HG02970 (cell line): ENCODE results near the gene DSTN.

Experiments
- ATAC-seq: cut with Tn5 transposase; IDR thresholded peaks from one replicate; pipeline ENCODE4 v1.9.1; 2021; ENCODE audit warnings: mild to moderate bottlenecking, moderate library complexity, moderate number of reproducible peaks; ENCODE audit not compliant: unreplicated experiment, low FRiP score

Gene DSTN

GRCh38 chr20:17646209-17646960 lies 76.5 kb downstream of the DSTN start:
- ATAC-seq, result no peak

- ATAC-seq, result no peak
Measured at GRCh38 chr20:17646961-17647301, 77.1 kb downstream of the DSTN start.

- ATAC-seq, result no peak
Measured at GRCh38 chr20:17647391-17648314, 77.8 kb downstream of the DSTN start.

GRCh38 chr20:17648315-17648646 lies 78.4 kb downstream of the DSTN start:
- no peak for ATAC-seq

- ATAC-seq, result no peak
Measured at GRCh38 chr20:17648791-17649730, 79.2 kb downstream of the DSTN start.

GRCh38 chr20:17650301-17651128 lies 80.6 kb downstream of the DSTN start:
- ATAC-seq, result no peak

GRCh38 chr20:17651129-17651759 lies 81.4 kb downstream of the DSTN start:
- no peak for ATAC-seq

- ATAC-seq, result no peak
Measured at GRCh38 chr20:17651760-17652388, 82.0 kb downstream of the DSTN start.

GRCh38 chr20:17652411-17652810 lies 82.5 kb downstream of the DSTN start:
- no peak for ATAC-seq

- no peak for ATAC-seq
Measured at GRCh38 chr20:17653835-17654648, 84.2 kb downstream of the DSTN start.

- no peak for ATAC-seq
Measured at GRCh38 chr20:17654649-17655285, 84.9 kb downstream of the DSTN start.

- ATAC-seq, result no peak
Measured at GRCh38 chr20:17655286-17655651, 85.4 kb downstream of the DSTN start.

- no peak for ATAC-seq
Measured at GRCh38 chr20:17655865-17656479, 86.1 kb downstream of the DSTN start.

GRCh38 chr20:17657079-17657825 lies 87.4 kb downstream of the DSTN start:
- ATAC-seq, result no peak

- no peak for ATAC-seq
Measured at GRCh38 chr20:17657898-17658647, 88.2 kb downstream of the DSTN start.

GRCh38 chr20:17658648-17658993 lies 88.7 kb downstream of the DSTN start:
- no peak for ATAC-seq
